ENCODE results near the gene KATNIP. TPM values are rescaled to one million over a fixed set of nuclear protein-coding genes. Genes with fewer than 3 reads are reported as not detected.
A peak's percentile ranks its signal among the peaks of the same experiment; 100 is the strongest.

The KATNIP gene
- total and polyA plus RNA-seq, 2 of the 13 experiments (the other 11 are each of a cell fraction or from before 2014, with no cell fraction given): 9.7 to 12.0 TPM

DNA sequence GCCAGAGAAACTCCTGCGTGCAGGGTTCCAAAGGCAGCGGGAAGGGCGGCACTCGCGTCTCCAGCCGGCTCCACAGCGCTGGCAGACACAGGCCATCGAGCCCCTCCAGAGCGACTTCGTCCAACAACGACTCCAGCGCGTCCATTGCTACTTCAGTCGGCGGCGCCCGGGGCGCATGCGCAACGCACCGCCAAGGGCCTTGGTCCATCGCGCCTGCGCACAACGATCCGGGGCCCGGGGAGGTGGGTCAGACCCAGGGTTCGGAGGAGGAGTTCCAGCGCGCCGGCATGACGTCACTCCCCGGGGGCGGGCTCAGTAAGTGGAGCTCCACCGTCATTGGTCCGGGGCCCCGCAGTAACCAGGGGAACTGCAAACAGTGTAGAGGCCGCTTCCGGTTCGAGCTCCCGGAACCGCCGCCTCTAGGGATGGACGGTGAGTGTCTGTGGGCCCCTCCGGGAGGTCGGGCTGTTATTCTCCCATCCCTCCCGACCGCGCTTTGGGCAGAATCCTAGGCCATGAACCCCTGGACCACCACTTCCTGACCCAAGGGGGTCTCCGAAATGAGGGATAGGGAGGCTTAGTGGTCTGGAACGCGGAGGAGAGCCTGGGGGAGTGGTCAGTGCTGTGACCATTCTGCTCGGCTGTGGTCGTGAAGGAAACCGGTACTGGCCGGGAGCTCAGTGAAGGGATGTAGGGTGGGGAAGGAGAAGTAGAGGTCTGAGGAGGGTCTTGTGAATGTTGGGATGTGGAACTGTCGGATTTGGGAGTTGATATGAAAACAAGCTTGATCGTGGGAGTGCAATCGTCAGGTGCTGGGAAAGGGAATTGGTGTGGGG, at the start of gene KATNIP, which contains the start of gene GTF3C1 (continued):
- TF ChIP-seq ELF1 (CRISPR knock-in tag; IDR thresholded peaks at IDR 0.05) (peak; percentile 96), KMT2A (CRISPR knock-in tag; IDR thresholded peaks at IDR 0.05) (peak; percentile 45; the same call in 1 of the 2 replicates), NRL (CRISPR knock-in tag; IDR thresholded peaks at IDR 0.05; ENCODE audit: borderline replicate concordance) (peak; percentile 70; the same call in 1 of the 2 replicates), RFX5 (IDR thresholded peaks at IDR 0.05; ENCODE audit: low read depth, low read length) (peak; percentile 87), SNAPC4 (CRISPR knock-in tag; IDR thresholded peaks at IDR 0.05) (no peak), ZSCAN22 (CRISPR knock-in tag; IDR thresholded peaks at IDR 0.05) (no peak), ARID2 (CRISPR knock-in tag; IDR thresholded peaks at IDR 0.05; ENCODE audit: borderline replicate concordance) (no peak), UBTF (CRISPR knock-in tag; IDR thresholded peaks at IDR 0.05) (peak; percentile 83), ZNF451 (CRISPR knock-in tag; IDR thresholded peaks at IDR 0.05) (peak; percentile 93), ZHX1 (CRISPR knock-in tag; IDR thresholded peaks at IDR 0.05; ENCODE audit: low read depth) (no peak), CREM (IDR thresholded peaks at IDR 0.05) (peak; percentile 93), CREM (CRISPR knock-in tag; IDR thresholded peaks at IDR 0.05) (no peak; the same call in 1 of the 2 replicates), ZNF883 (CRISPR knock-in tag; IDR thresholded peaks at IDR 0.05; ENCODE audit: not compliant biosample characterization) (peak; percentile 33), TARDBP (CRISPR knock-in tag; IDR thresholded peaks at IDR 0.05) (peak; percentile 79; the same call in 1 of the 2 replicates)

Measured in HepG2 (cell line).